Loucy (cell line): Measurements from ENCODE around the gene HOXB9.

ENCODE experiments used
- H2AFZ ChIP-seq: fragments of 200-600 bp; sonication (generic); 2 replicates; pipeline ENCODE4 v1.6.0; 2016; ENCODE audit warnings: antibody characterized with exemption, mild to moderate bottlenecking, low read length, moderate library complexity
- H3F3A ChIP-seq: fragments of 200-600 bp; 2 replicates; pipeline ENCODE4 v1.6.0; 2016; ENCODE audit warnings: antibody characterized with exemption, low read depth, mild to moderate bottlenecking
- H3K27me3 ChIP-seq: fragments of 200-600 bp; sonication (generic); 2 replicates; pipeline ENCODE4 v1.6.1; 2014; ENCODE audit warnings: low read length, mild to moderate bottlenecking; ENCODE audit not compliant: insufficient read depth, poor library complexity, severe bottlenecking
- H3K36me3 ChIP-seq: fragments of 200-600 bp; sonication (generic); 2 replicates; pipeline ENCODE4 v1.6.1; 2016; ENCODE audit warnings: low read length; ENCODE audit not compliant: insufficient read depth
- H3K4me1 ChIP-seq: fragments of 200-600 bp; sonication (generic); 2 replicates; pipeline ENCODE4 v1.5.1; 2014; ENCODE audit warnings: low read length, mild to moderate bottlenecking; ENCODE audit not compliant: insufficient read depth, poor library complexity, severe bottlenecking
- H3K4me2 ChIP-seq: fragments of 200-600 bp; sonication (generic); 2 replicates; pipeline ENCODE4 v1.6.0; 2014; ENCODE audit warnings: antibody characterized with exemption, low read length, low read depth, mild to moderate bottlenecking; ENCODE audit not compliant: poor library complexity, severe bottlenecking
- H3K4me3 ChIP-seq: fragments of 200-600 bp; sonication (generic); 2 replicates; pipeline ENCODE4 v1.5.1; 2014; ENCODE audit warnings: low read length, mild to moderate bottlenecking, mixed read lengths; ENCODE audit not compliant: poor library complexity, severe bottlenecking
- H3K79me2 ChIP-seq: fragments of 200-600 bp; sonication (generic); 2 replicates; pipeline ENCODE4 v1.6.1; 2014; ENCODE audit warnings: low read length; ENCODE audit not compliant: insufficient read depth
- H3K9ac ChIP-seq: fragments of 200-600 bp; sonication (generic); 2 replicates; pipeline ENCODE4 v1.6.0; 2014; ENCODE audit warnings: mild to moderate bottlenecking, low read depth, low read length, moderate library complexity; ENCODE audit not compliant: poor library complexity, severe bottlenecking
- H3K9me2 ChIP-seq: fragments of 200-600 bp; sonication (generic); replicated peaks from 2 replicates; pipeline ENCODE4 v1.6.1; 2016; ENCODE audit warnings: low read depth, low read length, mixed read lengths
- H3K9me3 ChIP-seq: fragments of 200-600 bp; sonication (generic); 2 replicates; pipeline ENCODE4 v1.6.1; 2014; ENCODE audit warnings: mild to moderate bottlenecking, antibody characterized with exemption, low read length, low read depth; ENCODE audit not compliant: insufficient read depth
- H4K20me1 ChIP-seq: fragments of 200-600 bp; sonication (generic); 2 replicates; pipeline ENCODE4 v1.6.0; 2014; ENCODE audit warnings: antibody characterized with exemption, low read length, mild to moderate bottlenecking; ENCODE audit not compliant: insufficient read depth, poor library complexity, severe bottlenecking
- CTCF ChIP-seq: fragments of 200-600 bp; sonication (generic); conservative IDR thresholded peaks from 2 replicates; pipeline ENCODE4 v1.5.1; 2014; ENCODE audit warnings: mild to moderate bottlenecking, antibody characterized with exemption, low read length
- EZH2phosphoT487 ChIP-seq: fragments of 200-600 bp; IDR thresholded peaks from 2 replicates; pipeline ENCODE4 v1.6.1; 2018; ENCODE audit warnings: antibody characterized with exemption, mild to moderate bottlenecking, moderate library complexity, borderline replicate concordance

The HOXB9 gene

GRCh38 chr17:48629411-48629759 is 3.2 kb upstream of the HOXB9 start:
- TF ChIP-seq EZH2phosphoT487 (no peak), CTCF (no peak)
- no peak overlapping the region for H2AFZ ChIP-seq
- peaks cover 11% of the 10 kb centered on the region for H4K20me1 ChIP-seq
- H3K4me3 ChIP-seq = peak overlapping the region; percentile 89
- H3K4me1 ChIP-seq = peaks cover 33% of the 10 kb centered on the region
- H3K36me3 ChIP-seq = no peaks in the 10 kb centered on the region
- H3K79me2 ChIP-seq = peaks cover 98% of the 10 kb centered on the region
- peak overlapping the region; percentile 98 for H3K9ac ChIP-seq
- H3K9me2 ChIP-seq = no peaks in the 10 kb centered on the region
- no peaks in the 10 kb centered on the region for H3F3A ChIP-seq
- H3K9me3 ChIP-seq = no peaks in the 10 kb centered on the region
- H3K27me3 ChIP-seq = peaks cover 17% of the 10 kb centered on the region
- H3K4me2 ChIP-seq = peak overlapping the region; percentile 95

GRCh38 chr17:48628649-48629410 is 2.7 kb upstream of the HOXB9 start:
- Histone ChIP-seq H3K4me3 (peak overlapping the region; percentile 89), H3K9me2 (no peaks in the 10 kb centered on the region), H3K9ac (peak overlapping the region; percentile 98), H2AFZ (no peak overlapping the region), H3K4me2 (peak overlapping the region; percentile 95), H3F3A (no peaks in the 10 kb centered on the region), H3K36me3 (no peaks in the 10 kb centered on the region), H3K4me1 (peaks cover 38% of the 10 kb centered on the region), H3K9me3 (no peaks in the 10 kb centered on the region), H4K20me1 (peaks cover 16% of the 10 kb centered on the region), H3K79me2 (peaks cover 98% of the 10 kb centered on the region), H3K27me3 (peaks cover 23% of the 10 kb centered on the region)
- TF ChIP-seq EZH2phosphoT487 = no peak
- no peak for TF ChIP-seq CTCF

GRCh38 chr17:48627623-48628521 is 1.7 kb upstream of the HOXB9 start:
- peaks cover 19% of the 10 kb centered on the region for H4K20me1 ChIP-seq

More at GRCh38 chr17:48627623-48628521, 1.7 kb upstream of the HOXB9 start:
- H3K79me2 ChIP-seq = peaks cover 98% of the 10 kb centered on the region
- peak overlapping the region; percentile 98 for H3K9ac ChIP-seq
- peak overlapping the region; percentile 95 for H3K4me2 ChIP-seq
- no peaks in the 10 kb centered on the region for H3K36me3 ChIP-seq
- H3K9me3 ChIP-seq = no peaks in the 10 kb centered on the region
- H3K27me3 ChIP-seq = peaks cover 25% of the 10 kb centered on the region
- H2AFZ ChIP-seq = no peak overlapping the region
- no peaks in the 10 kb centered on the region for H3F3A ChIP-seq
- no peak for TF ChIP-seq EZH2phosphoT487
- TF ChIP-seq CTCF = no peak
- H3K4me3 ChIP-seq = peak overlapping the region; percentile 89
- H3K4me1 ChIP-seq = peaks cover 47% of the 10 kb centered on the region
- no peaks in the 10 kb centered on the region for H3K9me2 ChIP-seq
